ENCODE data around the gene TAAR1. TPM values are rescaled to one million over a fixed set of nuclear protein-coding genes. Genes with fewer than 3 reads are reported as not detected.
"Not testable (repeated sequence)": the region's sequence is repeated elsewhere in the genome, so short reads cannot be mapped to it uniquely, and the experiment has no call there.

Gene TAAR1
- total RNA-seq, 1 experiment from 2014 or later = not detected

DNA sequence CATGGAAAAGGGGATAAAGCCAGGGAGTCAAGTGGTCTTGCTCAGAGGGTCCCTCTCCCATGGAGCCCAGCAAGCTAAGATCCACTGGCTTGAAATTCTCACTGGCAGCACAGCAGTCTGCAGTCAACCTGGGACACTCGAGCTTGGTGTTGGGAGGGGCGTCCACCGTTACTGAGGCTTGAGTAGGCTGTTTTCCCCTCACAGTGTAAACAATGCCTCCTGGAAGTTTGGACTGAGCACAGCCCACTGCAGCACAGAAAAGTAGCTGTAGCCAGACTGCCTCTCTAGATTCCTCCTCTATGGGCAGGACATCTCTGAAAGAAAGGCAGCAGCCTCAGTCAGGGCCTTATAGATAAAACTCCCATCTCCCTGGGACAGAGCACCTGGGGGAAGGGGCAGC is 23.7 kb downstream of the TAAR1 start:
- H3K27ac ChIP-seq (ENCODE audit: low read length); H3K27me3 ChIP-seq (ENCODE audit: control insufficient read depth, insufficient read depth, low read length); H3K36me3 ChIP-seq (ENCODE audit: control insufficient read depth, insufficient read depth, low read length); H3K4me3 ChIP-seq (ENCODE audit: low read depth in 2 of 2, low read length in 2 of 2); CTCF ChIA-PET; ATAC-seq; in situ Hi-C loops (cut with HindIII; ENCODE audit: low pct_unique_long_range_greater_than_20kb, low sequenced_read_pairs); DNase-seq (ENCODE audit: low read depth, low spot score); H3K9me3 ChIP-seq (ENCODE audit: control insufficient read depth, insufficient read depth, low read depth, low read length); POLR2A ChIA-PET; intact Hi-C loops (cut with micrococcal nuclease; ENCODE audit: unreplicated experiment); BruUV-seq (replicated peaks); H3K4me1 ChIP-seq (ENCODE audit: control insufficient read depth, insufficient read depth, low read length): not testable (repeated sequence)

- TF ChIP-seq, protein P1, sequence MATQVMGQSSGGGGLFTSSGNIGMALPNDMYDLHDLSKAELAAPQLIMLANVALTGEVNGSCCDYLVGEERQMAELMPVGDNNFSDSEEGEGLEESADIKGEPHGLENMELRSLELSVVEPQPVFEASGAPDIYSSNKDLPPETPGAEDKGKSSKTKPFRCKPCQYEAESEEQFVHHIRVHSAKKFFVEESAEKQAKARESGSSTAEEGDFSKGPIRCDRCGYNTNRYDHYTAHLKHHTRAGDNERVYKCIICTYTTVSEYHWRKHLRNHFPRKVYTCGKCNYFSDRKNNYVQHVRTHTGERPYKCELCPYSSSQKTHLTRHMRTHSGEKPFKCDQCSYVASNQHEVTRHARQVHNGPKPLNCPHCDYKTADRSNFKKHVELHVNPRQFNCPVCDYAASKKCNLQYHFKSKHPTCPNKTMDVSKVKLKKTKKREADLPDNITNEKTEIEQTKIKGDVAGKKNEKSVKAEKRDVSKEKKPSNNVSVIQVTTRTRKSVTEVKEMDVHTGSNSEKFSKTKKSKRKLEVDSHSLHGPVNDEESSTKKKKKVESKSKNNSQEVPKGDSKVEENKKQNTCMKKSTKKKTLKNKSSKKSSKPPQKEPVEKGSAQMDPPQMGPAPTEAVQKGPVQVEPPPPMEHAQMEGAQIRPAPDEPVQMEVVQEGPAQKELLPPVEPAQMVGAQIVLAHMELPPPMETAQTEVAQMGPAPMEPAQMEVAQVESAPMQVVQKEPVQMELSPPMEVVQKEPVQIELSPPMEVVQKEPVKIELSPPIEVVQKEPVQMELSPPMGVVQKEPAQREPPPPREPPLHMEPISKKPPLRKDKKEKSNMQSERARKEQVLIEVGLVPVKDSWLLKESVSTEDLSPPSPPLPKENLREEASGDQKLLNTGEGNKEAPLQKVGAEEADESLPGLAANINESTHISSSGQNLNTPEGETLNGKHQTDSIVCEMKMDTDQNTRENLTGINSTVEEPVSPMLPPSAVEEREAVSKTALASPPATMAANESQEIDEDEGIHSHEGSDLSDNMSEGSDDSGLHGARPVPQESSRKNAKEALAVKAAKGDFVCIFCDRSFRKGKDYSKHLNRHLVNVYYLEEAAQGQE (IDR thresholded peaks at IDR 0.05; ENCODE audit: insufficient read depth in 1 of 2, low read depth in 2 of 2, low read length in 1 of 2) = no peak
- TF ChIP-seq POLR2AphosphoS5 (IDR thresholded peaks at IDR 0.05; ENCODE audit: low read depth, low read length) (no peak), SIN3A (IDR thresholded peaks at IDR 0.05; ENCODE audit: borderline replicate concordance, insufficient read depth, low read depth, low read length) (no peak), TCF7L2 (IDR thresholded peaks at IDR 0.05; ENCODE audit: low read depth, low read length) (no peak)
- TF ChIP-seq, protein P2, sequence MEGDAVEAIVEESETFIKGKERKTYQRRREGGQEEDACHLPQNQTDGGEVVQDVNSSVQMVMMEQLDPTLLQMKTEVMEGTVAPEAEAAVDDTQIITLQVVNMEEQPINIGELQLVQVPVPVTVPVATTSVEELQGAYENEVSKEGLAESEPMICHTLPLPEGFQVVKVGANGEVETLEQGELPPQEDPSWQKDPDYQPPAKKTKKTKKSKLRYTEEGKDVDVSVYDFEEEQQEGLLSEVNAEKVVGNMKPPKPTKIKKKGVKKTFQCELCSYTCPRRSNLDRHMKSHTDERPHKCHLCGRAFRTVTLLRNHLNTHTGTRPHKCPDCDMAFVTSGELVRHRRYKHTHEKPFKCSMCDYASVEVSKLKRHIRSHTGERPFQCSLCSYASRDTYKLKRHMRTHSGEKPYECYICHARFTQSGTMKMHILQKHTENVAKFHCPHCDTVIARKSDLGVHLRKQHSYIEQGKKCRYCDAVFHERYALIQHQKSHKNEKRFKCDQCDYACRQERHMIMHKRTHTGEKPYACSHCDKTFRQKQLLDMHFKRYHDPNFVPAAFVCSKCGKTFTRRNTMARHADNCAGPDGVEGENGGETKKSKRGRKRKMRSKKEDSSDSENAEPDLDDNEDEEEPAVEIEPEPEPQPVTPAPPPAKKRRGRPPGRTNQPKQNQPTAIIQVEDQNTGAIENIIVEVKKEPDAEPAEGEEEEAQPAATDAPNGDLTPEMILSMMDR (IDR thresholded peaks at IDR 0.05) = no peak
- intact Hi-C loops (cut with micrococcal nuclease; ENCODE audit: unreplicated experiment) = no loop called here
- ChIA-PET POLR2A (no interaction called here), CTCF (no interaction called here)
- no peaks in the 10 kb centered on the region for H3K9me3 ChIP-seq (ENCODE audit: control insufficient read depth, insufficient read depth, low read depth, low read length)
- no peaks in the 10 kb centered on the region for H3K27me3 ChIP-seq (ENCODE audit: control insufficient read depth, insufficient read depth, low read length)
- H3K27ac ChIP-seq (ENCODE audit: low read length) = no peak overlapping the region
- no peak for DNase-seq (ENCODE audit: low read depth, low spot score)
- no TSS peak for BruUV-seq (replicated peaks)
- no peak overlapping the region for H3K4me3 ChIP-seq (ENCODE audit: low read depth in 2 of 2, low read length in 2 of 2)
- no peak for ATAC-seq
- H3K36me3 ChIP-seq (ENCODE audit: control insufficient read depth, insufficient read depth, low read length) = no peaks in the 10 kb centered on the region
- no peaks in the 10 kb centered on the region for H3K4me1 ChIP-seq (ENCODE audit: control insufficient read depth, insufficient read depth, low read length)
- in situ Hi-C loops (cut with HindIII; ENCODE audit: low pct_unique_long_range_greater_than_20kb, low sequenced_read_pairs) = no loop called here
Observed at GRCh38 chr6:132634796-132635195, 24.2 kb downstream of the TAAR1 start.

- H3K9me3 ChIP-seq (ENCODE audit: control insufficient read depth, insufficient read depth, low read depth, low read length) = no peaks in the 10 kb centered on the region
- CTCF ChIA-PET = no interaction called here
- DNase-seq (ENCODE audit: low read depth, low spot score) (no peak), ATAC-seq (no peak)
- no peak overlapping the region for H3K4me3 ChIP-seq (ENCODE audit: low read depth in 2 of 2, low read length in 2 of 2)
- TF ChIP-seq POLR2AphosphoS5 (IDR thresholded peaks at IDR 0.05; ENCODE audit: low read depth, low read length) (no peak), TCF7L2 (IDR thresholded peaks at IDR 0.05; ENCODE audit: low read depth, low read length) (no peak), SIN3A (IDR thresholded peaks at IDR 0.05; ENCODE audit: borderline replicate concordance, insufficient read depth, low read depth, low read length) (no peak)
- TF ChIP-seq, protein P2 (IDR thresholded peaks at IDR 0.05) = no peak
- TF ChIP-seq, protein P1 (IDR thresholded peaks at IDR 0.05; ENCODE audit: insufficient read depth in 1 of 2, low read depth in 2 of 2, low read length in 1 of 2) = no peak
- no TSS peak for BruUV-seq (replicated peaks)
- intact Hi-C loops (cut with micrococcal nuclease; ENCODE audit: unreplicated experiment) (no loop called here), in situ Hi-C loops (cut with HindIII; ENCODE audit: low pct_unique_long_range_greater_than_20kb, low sequenced_read_pairs) (no loop called here)
- no peaks in the 10 kb centered on the region for H3K4me1 ChIP-seq (ENCODE audit: control insufficient read depth, insufficient read depth, low read length)
- H3K27me3 ChIP-seq (ENCODE audit: control insufficient read depth, insufficient read depth, low read length) = no peaks in the 10 kb centered on the region
- POLR2A ChIA-PET = no interaction called here
- no peak overlapping the region for H3K27ac ChIP-seq (ENCODE audit: low read length)
- H3K36me3 ChIP-seq (ENCODE audit: control insufficient read depth, insufficient read depth, low read length) = no peaks in the 10 kb centered on the region
Observed at GRCh38 chr6:132633362-132633761, 25.6 kb downstream of the TAAR1 start.

Measured in Panc1 (cell line).